HG02885 (cell line): ENCODE data around the gene HECTD4.
"Not testable (repeated sequence)": the region's sequence is repeated elsewhere in the genome, so short reads cannot be mapped to it uniquely, and the experiment has no call there.

Source experiments
- ATAC-seq: cut with Tn5 transposase; IDR thresholded peaks from one replicate; pipeline ENCODE4 v1.9.1; 2021; ENCODE audit warnings: mild to moderate bottlenecking; ENCODE audit not compliant: unreplicated experiment, poor library complexity

HECTD4 gene

GRCh38 chr12:112140728-112141127 is 241.5 kb downstream of the HECTD4 start:
- ATAC-seq = no peak

DNA sequence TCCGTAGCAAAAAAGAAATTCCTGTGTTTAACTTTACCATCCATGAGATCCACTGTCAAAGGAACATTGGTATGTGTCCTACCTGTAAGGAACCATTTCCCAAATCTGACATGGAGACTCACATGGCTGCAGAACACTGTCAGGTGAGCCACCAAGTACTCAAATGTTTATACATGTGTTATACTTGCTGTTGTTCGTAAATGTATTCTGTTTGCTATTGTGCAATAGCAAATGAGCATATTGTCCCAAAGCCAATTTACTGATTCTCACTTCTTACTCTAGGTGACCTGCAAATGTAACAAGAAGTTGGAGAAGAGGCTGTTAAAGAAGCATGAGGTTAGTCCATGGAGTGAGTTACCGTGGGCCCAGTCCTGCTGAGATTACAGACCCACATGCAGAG is 247.5 kb downstream of the HECTD4 start:
- ATAC-seq = no peak

GRCh38 chr12:112133418-112133817 is 248.8 kb downstream of the HECTD4 start:
- no peak for ATAC-seq

GRCh38 chr12:112131686-112132085 is 250.5 kb downstream of the HECTD4 start:
- ATAC-seq = no peak

- ATAC-seq = peak; percentile 43
Observed at GRCh38 chr12:112130441-112130998, 251.7 kb downstream of the HECTD4 start.

- ATAC-seq = no peak
Observed at GRCh38 chr12:112126911-112127310, 255.3 kb downstream of the HECTD4 start.

- ATAC-seq = no peak
Observed at GRCh38 chr12:112126000-112126438, 256.2 kb downstream of the HECTD4 start.

DNA sequence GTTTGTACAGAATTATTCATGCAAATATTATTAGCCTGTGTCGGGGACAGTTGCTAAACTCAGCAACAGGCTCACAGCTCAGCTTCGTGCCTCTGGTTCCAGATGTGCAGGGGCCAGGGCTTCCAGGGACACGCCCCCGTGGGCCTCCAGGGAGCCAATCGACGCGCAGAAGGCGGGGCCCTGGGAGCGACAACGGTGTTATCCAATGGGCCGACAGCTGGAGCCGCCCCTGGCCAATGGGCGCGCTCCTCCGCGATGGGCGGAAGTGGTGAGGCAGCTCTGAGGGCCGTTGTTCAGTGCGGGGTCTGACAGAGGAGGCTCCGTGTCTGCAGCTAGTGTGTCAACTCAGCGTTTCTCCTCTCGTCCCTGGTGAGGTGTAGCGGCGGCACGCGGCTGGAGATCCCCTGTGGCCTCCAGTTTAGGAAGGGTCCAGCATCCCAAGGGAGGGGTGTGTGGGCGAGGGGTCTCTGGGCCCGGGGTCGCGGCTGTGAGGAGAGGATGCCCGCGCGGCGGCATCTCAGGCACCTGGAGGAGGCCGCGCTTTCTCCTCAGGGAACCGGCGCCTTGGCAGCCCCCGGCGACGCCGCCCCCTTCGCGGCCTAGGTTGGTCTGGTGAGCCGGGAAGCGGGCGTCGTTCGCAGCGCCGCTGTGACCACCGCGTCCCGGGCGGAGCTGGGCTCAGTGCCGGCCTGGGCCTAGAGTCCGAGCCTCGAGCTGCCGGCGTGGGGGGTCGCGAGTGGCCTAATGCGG is 256.8 kb downstream of the HECTD4 start, which contains the start of gene TRAFD1:
Gene TRAFD1 (plus strand): TSS at position 311 of the 750 bp plus-strand sequence. CDS start 4,963 bp downstream, outside the sequence.
- peak; percentile 97 for ATAC-seq

DNA sequence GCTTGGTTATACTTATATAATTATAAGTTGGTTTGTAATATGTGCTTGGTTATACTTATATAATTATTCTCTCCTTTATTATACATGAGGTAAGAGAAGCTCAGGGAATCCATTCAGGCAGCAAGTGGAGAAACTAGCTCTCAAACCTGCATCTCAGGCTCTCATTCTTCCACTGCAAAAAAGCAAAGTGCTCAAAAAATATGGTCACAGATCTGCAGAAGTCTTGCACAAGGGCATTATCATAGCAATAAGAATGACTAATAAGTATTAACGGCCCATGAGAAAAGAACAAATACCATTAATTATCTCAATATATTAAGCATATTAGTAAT is 257.3 kb downstream of the HECTD4 start:
- peak; percentile 5 for ATAC-seq

DNA sequence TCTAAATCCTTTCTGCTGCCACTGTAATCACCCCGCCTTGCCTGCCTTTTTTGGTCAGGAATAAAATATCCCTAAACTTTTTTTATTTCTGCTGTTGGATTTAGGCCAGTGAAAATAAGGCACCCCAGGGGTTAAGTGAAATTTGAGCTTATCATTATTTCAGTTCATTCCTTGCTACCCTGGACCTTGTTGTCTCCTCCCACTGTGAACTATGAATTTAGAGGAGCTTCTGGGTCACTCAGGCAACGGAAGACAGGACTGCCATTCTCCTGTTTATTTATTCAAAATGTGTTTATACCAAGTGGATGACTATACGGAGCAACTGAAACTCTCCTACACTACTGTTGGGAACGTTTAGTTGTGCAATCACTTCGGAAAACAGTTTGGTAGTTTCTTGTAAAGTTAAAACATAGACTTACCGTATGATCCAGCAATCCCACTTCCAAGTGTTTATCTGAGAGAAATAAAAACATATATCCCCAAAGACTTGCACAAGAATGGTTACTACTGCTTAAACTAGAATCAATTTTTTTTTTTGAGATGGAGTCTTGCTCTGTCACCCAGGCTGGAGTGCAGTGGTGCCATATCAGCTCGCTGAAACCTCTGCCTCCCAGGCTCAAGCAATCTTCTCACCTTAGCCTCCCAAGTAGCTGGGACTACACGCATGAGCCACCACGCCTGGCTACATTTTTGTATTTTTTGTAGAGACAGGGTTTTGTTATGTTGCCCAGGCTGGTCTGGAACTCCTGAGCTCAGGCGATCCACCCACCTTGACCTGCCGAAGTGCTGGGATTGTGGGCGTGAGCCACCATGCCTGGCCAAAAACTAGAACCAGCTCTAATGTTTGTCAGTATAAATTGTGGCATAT is 259.2 kb downstream of the HECTD4 start:
- ATAC-seq = no peak

DNA sequence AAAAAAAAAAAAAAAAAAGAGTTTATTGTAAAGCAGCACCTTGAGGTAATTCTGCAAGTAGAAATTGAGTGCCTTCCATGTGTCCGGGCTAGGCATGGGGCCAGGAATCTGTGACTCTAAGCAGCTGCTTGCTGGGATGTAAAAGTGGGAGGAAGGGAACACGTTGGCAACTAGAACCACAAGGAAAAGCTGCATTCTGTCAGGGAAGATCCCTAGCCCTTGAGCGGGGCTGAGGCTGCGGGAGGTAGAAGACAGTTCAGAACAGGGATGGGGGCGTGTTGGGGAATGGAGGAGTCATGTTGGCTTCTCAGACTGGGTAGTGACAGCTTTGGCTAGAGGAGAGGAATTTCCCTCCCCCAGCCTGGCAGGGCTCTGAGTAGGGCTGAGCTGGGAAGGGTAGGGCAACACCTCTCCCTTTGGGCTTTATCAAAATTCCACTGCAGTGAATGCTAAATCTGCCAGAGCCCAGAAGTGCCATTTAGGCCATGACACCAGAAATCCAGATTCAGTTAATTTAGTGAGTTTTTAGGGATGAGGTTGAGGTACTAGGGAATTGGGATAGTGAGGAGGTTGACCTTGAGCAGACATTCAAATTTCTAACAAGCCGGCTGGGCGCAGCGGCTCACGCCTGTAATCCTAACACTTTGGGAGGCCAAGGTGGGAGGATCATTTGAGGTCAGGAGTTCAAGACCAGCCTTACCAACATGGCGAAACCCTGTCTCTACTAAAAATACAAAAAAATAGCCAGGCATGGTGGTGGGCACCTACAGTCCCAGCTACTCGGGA is 260.3 kb downstream of the HECTD4 start:
- no peak for ATAC-seq

- no peak for ATAC-seq
Observed at GRCh38 chr12:112117685-112118084, 264.5 kb downstream of the HECTD4 start.

- peak; percentile 44 for ATAC-seq
Observed at GRCh38 chr12:112116232-112117060, 265.8 kb downstream of the HECTD4 start.

- ATAC-seq = no peak
Observed at GRCh38 chr12:112115259-112116045, 266.8 kb downstream of the HECTD4 start.

DNA sequence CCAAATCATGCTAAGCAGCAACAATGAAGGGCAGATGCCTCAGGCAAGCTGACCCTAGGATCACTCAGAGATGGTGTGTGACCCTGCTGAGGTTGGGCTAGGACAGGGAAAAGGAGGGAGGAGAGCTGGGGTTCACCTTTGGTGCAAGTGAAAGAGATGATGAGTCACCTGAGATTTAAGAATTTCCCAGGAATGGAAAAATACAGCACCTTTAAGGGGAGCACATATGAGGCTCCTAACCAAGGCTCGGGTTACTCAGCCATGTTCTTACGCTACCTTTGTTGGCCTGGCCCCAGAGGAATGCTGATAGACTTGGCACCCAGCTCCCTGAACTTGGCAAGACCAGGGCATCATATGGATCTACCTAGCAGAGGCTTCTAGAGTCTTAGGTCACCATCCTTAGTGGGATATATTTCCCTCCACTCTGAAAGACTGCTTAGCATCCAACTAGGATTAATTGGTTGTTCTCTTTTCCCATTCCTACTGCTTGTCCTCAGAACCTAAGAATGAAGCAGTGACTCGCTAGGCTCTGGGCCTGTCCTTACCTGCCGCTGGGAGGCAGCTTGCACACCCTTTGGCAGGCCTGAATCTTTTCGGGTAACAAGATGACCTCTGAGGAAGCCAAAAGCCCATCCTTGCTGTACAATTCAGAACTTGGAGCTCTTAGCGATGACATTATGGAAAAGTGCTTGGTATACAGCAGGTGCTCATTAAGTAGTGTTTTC is 269.7 kb downstream of the HECTD4 start:
- no peak for ATAC-seq

- no peak for ATAC-seq
Observed at GRCh38 chr12:112111931-112112330, 270.3 kb downstream of the HECTD4 start.

DNA sequence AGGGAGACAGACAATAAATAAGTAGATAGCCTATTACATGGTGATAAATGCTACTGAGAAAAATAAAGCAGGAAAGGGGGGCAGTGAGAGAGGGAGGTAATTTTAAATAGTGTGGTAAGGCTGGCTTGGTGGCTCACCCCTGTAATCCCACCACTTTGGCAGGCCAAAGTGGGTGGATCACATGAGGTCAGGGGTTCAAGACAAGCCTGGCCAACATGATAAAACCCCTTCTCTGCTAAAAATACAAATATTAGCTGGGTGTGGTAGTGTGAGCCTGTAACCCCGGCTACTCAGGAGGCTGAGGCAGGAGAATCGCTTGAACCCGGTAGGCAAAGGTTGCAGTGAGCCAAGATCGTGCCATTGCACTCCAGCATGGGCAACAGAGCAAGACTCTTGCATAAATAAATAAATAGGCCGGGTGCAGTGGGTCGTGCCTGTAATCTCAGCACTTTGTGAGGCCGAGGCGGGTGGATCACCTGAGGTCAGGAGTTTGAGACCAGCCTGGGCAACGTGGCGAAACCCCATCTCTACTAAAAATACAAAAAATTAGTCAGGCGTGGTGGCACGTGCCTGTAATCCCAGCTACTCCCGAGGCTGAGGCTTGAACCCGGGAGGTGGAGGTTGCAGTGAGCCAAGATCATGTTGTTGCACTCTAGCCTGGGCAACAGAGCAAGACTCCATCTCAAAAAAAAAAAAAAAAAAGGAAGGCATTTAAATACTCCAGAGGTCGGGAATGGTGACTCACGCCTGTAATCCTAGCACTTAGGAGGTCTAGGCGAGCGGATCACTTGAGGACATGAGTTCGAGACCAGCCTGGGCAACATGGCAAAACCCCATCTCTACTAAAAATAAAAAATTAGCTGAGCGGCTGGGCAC is 271.2 kb downstream of the HECTD4 start:
- ATAC-seq = not testable (repeated sequence)
